ENCODE results near the gene ETV6.

GRCh38 chr12:11746024-11746771 is 96.7 kb downstream of the ETV6 start:
- TF ChIP-seq CTCF (IDR thresholded peaks at IDR 0.05) (no peak), POLR2A (IDR thresholded peaks at IDR 0.05) (no peak)

Data from uterus (tissue), 2 donors.